NCI-H748 treated with DMSO at 0.1 percent for 48 hours (cell line): ENCODE measurements around the gene GABPB2.
"Not testable (repeated sequence)": the region's sequence is repeated elsewhere in the genome, so short reads cannot be mapped to it uniquely, and the experiment has no call there.

Source experiments
- DNase-seq: peaks from one replicate; lab custom pipeline; 2025; lab: John Stamatoyannopoulos, UW

The GABPB2 gene

DNA sequence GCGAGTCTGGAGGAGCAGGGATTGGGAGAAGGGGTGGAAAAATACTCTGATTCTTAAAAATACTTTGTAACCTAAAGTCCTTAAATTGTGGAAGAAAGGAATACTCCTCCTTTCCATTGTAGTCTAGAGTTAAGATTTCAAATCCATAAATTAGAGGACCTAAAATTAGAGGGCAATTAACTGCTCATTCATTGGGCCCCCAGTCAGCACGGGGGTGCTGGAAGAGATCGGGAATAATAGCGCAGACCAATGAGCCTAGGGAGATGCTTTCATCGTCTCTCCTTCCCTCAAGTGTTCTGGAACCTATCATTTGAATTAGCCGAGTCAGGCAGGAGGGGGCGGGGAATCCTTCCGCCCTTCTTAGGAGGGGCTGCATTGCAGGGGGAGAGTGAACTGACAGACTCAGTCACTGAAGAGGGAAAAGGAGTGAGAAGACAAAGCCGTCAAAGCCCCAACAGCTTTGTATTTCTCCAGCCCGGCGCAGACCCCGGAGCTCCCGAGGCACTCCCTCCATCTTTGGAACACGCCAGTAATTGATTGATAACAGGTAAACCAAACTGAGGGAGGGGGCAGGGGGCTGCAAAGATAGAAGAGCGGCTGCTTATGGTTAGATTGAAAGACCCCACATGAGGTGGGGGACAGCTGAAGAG is 10.4 kb upstream of the GABPB2 start, which contains the start of gene MLLT11:
TSS of gene MLLT11 (plus strand) at position 391 of the 650 bp plus-strand sequence. CDS start 6,828 bp downstream, outside the sequence.
- peak; percentile 78 for DNase-seq

DNA sequence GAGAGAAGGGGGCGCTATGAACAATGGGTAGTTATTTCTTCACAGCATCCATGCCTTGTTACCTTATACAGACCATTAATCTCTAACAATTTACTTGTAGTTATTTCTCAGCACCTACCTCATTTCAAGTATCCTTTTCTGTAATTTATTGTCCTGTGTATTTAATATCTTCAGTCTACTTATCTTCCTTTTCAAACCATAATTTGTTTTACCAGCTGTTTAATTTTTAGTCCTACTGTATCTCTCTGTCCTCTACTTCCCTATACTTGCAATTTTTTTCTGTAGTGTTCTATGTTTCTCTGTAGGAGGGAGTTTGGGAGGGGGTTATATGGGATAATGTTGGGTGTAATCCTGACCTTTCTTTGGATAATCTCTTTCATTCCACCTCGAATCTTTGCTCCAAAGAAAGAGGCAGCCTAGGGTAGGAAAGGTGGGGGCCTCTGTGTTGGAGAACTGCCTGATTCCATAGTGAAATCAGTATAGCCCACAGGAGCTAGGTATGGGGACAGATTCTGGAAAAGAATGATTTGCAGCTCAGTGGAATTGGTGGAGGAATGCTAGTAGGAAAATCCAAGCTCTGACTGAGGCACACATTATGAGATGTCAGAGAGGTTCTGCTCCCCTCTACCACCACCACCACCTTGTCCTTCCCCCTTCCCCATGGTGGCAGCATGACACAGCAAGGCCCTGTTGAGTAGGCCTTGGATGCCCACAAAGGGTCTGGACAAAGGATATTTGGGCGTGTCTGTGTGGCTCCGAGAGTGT is 9.7 kb upstream of the GABPB2 start:
- DNase-seq = peak; percentile 31

DNA sequence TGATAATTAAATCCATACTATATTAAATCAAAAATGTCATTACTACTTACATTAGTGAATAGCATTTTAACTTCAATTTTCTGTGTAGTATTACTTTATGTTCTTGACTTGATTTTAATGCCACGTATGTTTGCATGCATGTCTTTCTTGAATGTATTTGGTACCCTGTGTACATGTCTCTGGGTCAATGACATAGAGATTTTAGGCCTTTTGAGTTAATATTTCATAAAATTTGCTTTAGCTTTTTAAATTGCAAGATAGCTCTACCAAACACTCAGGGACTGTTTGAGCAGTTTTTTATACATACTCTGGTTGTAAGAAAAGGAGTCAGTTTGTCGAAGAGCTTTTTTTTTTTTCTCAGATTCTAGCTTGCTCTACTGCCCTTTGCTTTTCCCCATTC is 8.9 kb upstream of the GABPB2 start:
- DNase-seq = no peak

DNA sequence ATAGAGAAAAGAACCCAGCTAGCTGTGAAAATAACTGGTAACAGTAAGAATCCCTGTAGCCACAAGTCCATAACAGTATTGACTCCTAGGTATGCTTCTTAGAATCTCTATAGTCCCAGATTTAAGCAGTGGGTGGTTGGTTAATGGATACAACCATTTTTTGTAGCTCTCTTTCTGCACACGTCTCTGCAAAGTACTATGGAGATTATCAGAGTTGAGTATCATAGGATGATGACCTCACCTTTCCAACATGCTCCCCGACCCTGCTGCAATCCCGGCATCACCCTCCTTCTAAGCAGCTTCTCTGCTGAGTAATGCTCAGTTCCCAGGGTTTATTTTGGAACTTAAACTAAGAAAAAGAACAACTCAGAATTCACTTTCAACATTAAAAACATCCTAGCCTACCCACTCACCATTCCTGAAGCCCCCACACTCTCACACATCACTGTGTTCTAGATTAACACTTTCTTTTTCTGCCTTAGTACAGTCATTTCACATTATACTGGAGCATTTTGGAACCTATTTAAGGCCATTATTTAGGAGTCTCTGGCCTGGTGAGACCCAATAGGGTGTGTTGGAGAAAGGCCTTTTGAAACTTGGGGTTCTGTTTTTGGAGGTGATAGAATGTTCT is 7.7 kb upstream of the GABPB2 start:
- no peak for DNase-seq

DNA sequence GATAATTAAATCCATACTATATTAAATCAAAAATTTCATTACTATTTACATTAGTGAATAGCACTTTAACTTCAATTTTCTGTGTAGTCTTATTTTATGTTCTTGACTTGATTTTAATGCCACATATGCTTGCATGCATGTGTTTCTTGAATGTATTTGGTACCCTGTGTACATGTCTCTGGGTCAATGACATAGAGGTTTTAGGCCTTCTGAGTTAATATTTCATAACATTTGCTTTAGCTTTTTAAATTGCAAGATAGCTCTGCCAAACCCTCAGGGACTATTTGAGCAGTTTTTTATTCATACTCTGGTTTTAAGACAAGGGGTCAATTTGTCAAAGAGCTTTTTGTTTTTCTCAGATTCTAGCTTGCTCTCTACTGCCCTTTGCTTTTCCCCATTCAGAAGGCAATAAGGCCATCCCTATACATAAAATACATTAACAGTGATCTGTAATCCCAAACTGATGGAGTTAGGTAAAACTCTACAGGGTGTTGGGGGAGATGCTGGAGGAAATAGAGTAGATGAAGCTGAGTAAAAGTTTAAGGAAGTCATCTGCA is 5.4 kb upstream of the GABPB2 start:
- DNase-seq = no peak

DNA sequence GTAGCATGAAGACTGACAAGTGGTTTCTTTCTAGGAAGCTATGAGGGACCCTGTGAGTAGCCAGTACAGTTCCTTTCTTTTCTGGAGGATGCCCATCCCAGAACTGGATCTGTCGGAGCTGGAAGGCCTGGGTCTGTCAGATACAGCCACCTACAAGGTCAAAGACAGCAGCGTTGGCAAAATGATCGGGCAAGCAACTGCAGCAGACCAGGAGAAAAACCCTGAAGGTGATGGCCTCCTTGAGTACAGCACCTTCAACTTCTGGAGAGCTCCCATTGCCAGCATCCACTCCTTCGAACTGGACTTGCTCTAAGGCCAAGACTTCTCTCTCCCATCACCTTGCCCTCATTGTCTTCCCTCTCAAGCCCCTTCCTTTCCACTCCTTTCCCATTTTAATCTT is 3.4 kb upstream of the GABPB2 start:
- DNase-seq = no peak

DNA sequence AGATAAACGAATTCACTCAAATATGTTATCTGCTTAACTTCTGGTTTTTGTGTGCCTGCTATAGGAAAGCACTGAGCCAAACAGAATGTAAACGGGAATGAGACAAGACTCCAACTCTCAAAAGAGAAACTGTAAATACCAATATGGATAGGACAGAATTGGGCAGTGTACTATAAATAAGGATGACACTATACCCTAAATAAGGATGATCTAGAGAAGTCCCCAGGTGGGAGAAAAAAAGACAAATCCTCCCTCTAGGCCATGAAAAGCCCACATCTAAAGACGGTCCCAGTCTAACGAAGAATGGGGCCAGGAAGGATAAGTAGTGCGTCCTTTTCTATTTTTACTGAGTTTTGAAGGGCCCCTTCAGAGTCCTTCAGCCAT is 1.5 kb upstream of the GABPB2 start:
- no peak for DNase-seq

DNA sequence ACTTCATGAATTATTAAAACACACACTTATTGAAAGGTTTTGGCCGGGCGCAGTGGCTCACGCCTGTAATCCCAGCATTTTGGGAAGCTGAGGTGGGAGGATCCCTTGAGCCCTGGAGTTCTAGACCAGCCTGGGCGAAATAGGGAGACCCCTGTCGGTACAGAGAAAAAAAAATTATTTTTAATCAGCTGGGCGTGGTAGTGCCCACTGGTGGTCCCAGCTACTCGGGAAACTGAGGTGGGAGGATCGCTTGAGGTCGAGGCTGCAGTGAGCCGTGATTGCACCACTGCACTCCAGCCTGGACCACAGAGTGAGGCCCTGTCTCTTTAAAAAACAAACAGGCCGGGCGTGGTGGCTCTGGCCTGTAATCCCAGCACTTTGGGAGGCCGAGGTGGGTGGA is 1.7 kb downstream of the GABPB2 start:
- DNase-seq = no peak

DNA sequence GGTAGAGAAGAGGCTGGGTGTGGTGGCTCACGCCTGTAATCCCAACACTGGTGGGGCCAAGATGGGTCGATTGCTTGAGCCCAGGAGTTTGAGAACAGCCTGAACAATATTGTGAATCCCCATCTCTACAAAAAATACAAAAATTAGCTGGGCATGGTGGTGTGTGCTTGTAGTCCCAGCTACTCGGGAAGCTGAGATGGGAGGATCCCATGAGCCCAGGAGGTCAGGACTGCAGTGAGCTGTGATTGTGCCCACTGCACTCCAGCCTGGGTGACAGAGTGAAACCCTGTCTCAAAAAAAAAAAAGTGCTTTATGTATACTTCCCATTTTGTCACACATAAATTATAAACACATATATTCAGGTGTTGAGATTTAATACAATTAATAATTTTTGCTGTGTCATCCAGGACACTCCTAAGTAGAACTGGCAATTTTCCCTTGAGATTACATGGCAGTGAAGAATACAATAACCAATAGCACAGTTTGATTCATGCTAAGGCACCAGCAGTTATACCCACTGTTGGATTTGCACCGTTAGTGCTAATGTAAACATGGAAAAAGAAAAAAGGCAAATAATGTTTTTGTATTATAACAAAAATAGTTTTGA is 15.5 kb downstream of the GABPB2 start:
- no peak for DNase-seq

DNA sequence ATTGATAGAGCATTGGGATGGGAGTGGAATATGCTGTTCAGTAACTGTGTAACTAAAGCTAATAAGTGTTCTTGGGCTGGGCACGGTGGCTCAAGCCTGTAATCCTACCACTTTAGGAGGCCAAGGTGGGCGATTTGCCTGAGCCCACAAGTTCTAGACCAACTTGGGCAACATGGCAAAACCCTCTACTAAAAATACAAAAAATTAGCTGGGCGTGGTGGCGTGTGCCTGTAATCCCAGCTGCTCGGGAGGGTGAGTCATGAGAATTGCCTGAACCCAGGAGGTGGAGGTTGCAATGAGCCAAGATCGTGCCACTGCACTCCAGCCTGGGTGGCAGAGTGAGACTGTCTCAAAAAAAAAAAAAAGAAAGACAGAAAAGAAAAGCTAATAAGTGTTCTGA is 26.9 kb downstream of the GABPB2 start:
- not testable (repeated sequence) for DNase-seq

DNA sequence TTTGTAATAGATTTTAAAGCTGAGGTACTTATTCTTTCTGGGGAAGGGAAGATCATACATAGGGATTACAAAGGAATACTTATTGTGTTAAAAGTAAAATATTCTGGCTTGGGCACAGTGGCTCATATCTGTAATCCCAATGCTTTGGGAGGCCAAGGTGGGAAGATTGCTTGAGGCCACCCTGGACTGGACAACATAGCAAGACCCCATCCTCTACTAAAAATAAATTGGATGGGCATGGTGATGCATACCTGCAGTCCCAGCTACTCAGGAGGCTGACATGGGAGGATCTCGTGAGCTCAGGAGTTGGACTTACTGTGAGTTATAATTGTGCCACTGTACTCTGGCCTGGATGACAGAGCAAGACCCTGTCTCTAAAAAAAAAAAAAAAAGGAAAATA is 27.6 kb downstream of the GABPB2 start:
- no peak for DNase-seq

DNA sequence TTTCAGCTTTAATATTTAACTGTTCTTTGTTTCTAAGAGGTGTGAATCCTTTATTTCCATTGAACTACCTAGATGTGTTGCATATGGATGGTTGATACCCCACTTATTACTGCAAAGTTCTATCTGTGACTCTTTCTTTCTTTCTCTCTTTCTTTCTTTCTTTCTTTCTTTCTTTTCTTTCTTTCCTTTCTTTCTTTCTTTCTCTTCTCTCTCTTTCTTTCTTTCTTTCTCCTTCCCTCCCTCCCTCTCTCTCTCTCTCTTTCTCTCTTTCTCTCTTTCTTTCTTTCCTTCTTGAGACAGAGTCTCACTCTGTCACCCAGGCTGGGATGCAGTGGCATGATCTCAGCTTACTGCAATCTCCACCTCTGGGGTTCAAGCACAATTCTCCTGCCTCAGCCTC is 34.1 kb downstream of the GABPB2 start:
- no peak for DNase-seq

DNA sequence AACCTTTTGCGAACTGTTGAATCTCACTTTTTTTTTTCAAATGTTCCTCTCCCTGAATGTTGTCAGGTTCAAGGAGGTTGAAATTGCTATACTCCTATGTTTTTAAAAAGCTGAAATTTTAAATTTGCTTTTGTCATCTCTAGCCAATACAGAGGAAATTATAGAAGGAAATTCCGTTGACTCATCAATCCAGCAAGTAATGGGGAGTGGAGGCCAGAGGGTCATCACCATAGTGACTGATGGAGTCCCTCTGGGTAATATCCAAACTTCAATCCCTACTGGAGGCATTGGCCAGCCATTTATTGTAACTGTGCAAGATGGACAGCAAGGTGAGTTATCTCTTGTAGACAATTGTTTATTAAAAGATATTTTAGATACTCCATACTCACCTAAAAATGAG is 36.3 kb downstream of the GABPB2 start:
- DNase-seq = no peak

DNA sequence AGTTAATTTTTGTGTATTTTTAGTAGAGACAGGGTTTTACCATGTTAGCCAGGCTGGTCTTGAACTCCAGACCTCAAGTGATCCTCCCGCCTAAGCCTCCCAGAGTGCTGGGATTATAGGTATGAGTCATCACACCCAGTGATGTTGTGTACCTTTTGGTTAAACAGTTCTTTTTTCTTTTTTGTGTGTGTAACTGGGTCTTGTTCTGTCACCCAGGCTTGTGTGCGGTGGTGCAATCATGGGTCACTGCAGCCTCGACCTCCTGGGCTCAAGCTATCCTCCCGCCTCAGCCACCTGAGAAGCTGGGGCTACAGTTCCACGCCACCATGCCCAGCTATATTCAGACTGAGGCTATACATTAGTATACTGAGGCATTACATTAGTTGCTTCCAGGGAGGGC is 37.8 kb downstream of the GABPB2 start:
- DNase-seq = no peak

DNA sequence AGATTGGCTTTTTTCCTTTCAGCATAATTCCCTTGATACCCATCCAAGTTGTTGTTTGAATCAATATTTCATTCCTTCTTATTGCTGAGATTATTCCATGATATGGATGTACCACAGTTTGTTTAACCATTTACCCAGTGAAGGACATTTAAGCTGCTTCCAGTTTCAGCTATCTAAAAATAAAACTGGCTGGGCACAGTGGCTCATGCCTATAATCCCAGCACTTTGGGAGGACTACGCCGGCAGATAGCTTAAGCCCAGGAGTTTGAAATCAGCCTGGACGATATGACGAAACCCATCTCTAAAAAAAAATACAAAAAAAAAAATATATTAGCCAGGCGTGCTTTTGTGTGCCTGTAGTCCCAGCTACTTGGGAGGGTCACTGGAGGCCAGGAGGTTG is 43.3 kb downstream of the GABPB2 start:
- DNase-seq = no peak

DNA sequence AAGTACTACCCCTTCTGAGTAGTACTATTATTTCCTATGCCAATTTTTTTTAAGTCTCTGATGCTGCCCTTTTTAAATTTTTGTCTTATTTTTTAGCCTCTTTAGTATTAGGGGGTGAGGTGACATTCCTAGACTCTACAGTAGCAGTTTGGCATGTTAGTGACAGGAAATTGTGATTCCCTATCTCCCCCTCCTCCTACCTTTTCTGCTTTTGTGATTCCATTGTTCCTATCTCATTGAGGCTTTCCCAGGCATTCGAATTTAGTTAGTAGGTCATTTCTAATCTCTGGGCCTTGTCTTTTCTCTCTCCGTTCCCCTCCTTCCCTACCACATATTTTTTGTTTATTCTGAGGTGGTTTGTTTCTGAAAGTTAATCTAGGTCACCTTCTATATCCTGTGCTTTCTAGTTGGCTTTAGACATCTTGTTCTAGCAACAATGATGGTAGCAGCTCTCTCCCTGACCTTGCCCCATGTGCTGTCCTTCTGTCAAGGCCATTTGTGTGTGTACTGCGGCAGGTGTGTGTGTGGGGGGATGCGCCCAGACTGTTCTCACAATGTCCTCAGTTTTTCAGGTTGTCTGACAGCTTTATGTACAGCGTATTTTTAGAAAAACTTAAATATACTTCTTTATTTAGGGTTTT is 54.3 kb downstream of the GABPB2 start:
- no peak for DNase-seq

DNA sequence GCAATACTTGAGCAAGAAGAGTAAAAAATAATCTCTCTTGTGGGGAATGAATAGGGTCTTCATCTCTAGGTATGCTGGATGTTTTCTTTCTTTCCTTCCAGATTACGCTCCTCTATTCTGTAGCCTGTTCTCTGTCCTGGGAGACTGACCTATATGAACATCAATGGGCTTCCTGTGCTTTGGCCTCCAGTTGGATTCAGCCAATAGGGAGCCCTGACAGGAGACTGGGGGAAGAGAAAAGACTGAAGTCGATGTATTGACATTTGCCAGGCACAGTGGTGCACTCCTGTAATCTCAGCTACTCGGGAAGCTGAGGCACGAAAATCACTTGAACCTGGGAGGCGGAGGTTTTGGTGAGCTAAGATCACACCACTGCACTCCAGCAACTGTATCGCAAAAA is 58.2 kb downstream of the GABPB2 start:
- DNase-seq = no peak

DNA sequence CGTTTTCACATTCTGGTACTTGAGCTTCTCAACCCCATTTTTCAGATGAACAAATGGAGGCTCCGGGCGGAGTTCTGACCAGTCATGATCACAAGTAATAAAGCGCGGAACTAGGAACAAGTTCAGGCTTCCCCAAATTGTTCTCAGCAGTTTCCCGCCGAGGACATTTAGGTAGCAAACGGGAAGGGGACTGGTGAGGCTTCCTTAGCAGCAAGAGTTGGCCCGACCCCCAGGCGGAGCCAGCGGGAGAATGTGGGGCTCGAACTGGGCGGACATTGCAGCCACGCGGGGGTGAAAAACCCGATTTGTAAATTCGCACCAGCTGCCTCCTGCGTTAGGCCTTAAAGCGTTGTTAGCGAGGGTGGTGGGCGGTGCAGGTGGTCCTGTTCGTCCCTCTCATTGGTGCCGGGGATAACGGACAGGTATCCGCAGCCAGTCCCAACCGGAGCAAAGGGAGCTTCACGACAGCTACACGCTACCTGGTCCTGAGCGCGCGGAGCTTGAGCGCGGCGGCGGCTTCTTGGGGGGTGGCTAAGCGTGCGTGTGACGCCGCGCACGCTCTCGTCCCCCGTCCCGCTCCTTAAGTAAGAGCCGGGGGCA is 60.5 kb downstream of the GABPB2 start:
- DNase-seq = peak; percentile 65

DNA sequence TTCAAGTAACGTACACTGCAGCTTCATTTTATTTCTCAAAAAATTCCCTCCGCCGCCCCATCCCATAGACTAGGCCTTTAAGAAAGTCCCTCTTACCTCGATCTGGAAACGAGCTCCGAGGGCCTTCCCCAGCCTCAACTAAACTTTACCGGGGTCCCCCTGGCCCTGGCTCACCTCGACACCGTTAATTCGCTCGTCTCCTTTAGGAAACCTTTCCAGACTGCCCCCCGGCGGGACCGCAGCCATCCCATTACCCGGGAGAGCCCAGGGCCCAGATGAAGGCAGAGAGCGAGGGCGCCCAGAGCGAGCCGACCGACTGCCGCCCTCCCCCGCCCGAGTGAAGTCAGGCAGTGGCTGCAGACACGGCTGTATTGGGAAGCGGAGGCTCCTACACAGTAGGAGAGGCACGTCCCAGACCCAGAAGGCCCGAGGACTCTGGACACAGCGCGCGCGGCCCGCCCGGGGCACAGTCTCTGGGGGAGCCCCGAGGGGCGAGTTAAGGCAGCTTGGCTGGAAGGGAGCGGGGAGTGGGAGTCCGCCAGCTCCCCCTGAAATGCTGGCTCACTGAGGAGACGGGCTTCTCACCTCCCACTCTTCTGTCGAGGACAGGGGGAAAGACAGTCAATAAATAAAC is 61.3 kb downstream of the GABPB2 start:
- DNase-seq = no peak

DNA sequence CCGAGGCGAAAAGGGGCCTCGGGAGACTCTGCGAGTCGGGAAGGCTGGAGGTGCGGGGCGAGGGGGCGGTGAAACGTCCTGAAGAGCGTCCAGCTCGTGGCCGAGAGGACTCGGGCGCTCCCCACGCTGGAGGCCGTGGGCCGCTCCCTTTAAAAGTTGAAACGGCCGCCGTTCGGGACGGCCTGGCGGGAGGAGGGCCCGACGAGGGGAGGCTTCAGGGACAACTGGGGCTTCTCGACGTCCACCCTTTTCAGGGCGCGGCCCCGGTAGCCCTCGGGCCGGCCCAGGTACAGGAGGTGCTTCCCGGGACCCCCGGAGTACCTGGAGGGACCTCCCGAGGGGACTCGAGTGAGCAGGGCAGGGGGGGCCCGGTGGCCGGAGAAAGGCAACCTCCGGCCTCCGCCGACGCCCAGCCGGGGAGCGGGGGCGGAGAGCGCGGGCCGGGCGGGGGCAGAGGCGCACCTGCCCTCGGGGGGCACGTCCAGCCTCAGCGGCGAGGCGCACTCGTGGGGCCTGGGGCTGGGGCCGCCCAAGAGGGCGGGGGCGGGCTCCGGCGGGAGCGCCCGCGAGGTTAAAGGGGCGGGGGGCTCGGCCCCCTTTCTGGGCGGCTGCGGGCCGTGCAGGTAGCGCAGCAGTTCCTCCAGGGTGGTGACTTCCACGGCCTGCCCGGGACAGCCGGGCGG is 61.9 kb downstream of the GABPB2 start:
- DNase-seq = no peak
